Measurements from ENCODE around the gene EDC4. TPM values are rescaled to one million over a fixed set of nuclear protein-coding genes. Genes with fewer than 3 reads are reported as not detected.

EDC4 gene
- total RNA-seq, 2 experiments from 2014 or later: 134 to 145 TPM

DNA sequence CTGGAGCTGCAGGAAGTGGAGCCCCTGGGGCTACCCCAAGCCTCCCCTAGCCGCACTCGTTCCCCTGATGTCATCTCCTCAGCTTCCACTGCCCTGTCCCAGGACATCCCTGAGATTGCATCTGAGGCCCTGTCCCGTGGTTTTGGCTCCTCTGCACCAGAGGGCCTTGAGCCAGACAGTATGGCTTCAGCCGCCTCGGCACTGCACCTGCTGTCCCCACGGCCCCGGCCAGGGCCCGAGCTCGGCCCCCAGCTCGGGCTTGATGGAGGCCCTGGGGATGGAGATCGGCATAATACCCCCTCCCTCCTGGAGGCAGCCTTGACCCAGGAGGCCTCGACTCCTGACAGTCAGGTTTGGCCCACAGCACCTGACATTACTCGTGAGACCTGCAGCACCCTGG, 7.7 kb downstream of the EDC4 start:
- H3K36me3 Mint-ChIP-seq (ENCODE audit: low read depth): peaks cover 99% of the 10 kb centered on the region
- no peak for ATAC-seq (ENCODE audit: poor library complexity)
- H3K27me3 Mint-ChIP-seq: no peaks in the 10 kb centered on the region
- Histone ChIP-seq H3K27me3 (ENCODE audit: control insufficient read depth in 1 of 2, insufficient read depth in 2 of 2, low read length in 2 of 2) (no peaks in the 10 kb centered on the region), H3K9me3 (ENCODE audit: control insufficient read depth in 1 of 2, insufficient read depth in 1 of 2, low read length in 2 of 2) (no peaks in the 10 kb centered on the region), H3K36me3 (ENCODE audit: insufficient read depth, low read length) (peaks cover 99% of the 10 kb centered on the region), H3K4me1 (ENCODE audit: insufficient read depth, low read length) (peaks cover 11% of the 10 kb centered on the region), H3K4me3 (ENCODE audit: low read length) (no peak overlapping the region), H3K27ac (ENCODE audit: low read depth in 1 of 2, low read length in 2 of 2) (no peak overlapping the region)
- ChIA-PET POLR2A (no interaction called here), CTCF (no interaction called here)
- no peak for DNase-seq
- H3K4me3 Mint-ChIP-seq: no peak overlapping the region
- H3K9me3 Mint-ChIP-seq: no peaks in the 10 kb centered on the region
- H3K4me1 Mint-ChIP-seq (ENCODE audit: low read depth): peaks cover 5% of the 10 kb centered on the region
- intact Hi-C loops (cut with DNase I, micrococcal nuclease): loop anchor here in 1 of 2 experiments (5.0 kb wide), 1 partner anchor 347 kb away; no protein-coding TSS in a partner anchor
- TF ChIP-seq, protein P1, sequence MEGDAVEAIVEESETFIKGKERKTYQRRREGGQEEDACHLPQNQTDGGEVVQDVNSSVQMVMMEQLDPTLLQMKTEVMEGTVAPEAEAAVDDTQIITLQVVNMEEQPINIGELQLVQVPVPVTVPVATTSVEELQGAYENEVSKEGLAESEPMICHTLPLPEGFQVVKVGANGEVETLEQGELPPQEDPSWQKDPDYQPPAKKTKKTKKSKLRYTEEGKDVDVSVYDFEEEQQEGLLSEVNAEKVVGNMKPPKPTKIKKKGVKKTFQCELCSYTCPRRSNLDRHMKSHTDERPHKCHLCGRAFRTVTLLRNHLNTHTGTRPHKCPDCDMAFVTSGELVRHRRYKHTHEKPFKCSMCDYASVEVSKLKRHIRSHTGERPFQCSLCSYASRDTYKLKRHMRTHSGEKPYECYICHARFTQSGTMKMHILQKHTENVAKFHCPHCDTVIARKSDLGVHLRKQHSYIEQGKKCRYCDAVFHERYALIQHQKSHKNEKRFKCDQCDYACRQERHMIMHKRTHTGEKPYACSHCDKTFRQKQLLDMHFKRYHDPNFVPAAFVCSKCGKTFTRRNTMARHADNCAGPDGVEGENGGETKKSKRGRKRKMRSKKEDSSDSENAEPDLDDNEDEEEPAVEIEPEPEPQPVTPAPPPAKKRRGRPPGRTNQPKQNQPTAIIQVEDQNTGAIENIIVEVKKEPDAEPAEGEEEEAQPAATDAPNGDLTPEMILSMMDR (IDR thresholded peaks at IDR 0.05): no peak
- H3K27ac Mint-ChIP-seq: no peak overlapping the region

DNA sequence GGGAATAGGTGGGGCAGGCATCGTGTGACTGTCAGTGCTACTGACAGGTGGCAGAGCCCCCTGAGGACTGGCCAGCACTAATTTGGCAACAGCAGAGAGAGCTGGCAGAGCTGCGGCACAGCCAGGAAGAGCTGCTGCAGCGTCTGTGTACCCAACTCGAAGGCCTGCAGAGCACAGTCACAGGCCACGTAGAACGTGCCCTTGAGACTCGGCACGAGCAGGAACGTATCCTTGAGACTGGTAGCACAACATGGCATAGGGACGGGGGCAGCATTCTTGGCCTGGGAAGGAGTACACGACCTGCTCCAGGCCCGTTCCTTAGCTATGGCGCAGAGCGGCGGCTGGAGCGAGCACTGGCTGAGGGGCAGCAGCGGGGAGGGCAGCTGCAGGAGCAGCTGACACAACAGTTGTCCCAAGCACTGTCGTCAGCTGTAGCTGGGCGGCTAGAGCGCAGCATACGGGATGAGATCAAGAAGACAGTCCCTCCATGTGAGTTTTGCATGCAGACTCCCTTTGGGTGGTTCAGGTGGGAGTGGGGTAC, 8.8 kb downstream of the EDC4 start:
- DNase-seq: no peak
- Mint-ChIP-seq H3K4me3 (no peak overlapping the region), H3K27me3 (no peaks in the 10 kb centered on the region), H3K4me1 (ENCODE audit: low read depth) (no peaks in the 10 kb centered on the region), H3K27ac (no peak overlapping the region), H3K9me3 (no peaks in the 10 kb centered on the region), H3K36me3 (ENCODE audit: low read depth) (peaks cover 93% of the 10 kb centered on the region)
- Histone ChIP-seq H3K27me3 (ENCODE audit: control insufficient read depth in 1 of 2, insufficient read depth in 2 of 2, low read length in 2 of 2) (no peaks in the 10 kb centered on the region), H3K9me3 (ENCODE audit: control insufficient read depth in 1 of 2, insufficient read depth in 1 of 2, low read length in 2 of 2) (no peaks in the 10 kb centered on the region), H3K36me3 (ENCODE audit: insufficient read depth, low read length) (peaks cover 93% of the 10 kb centered on the region), H3K4me1 (ENCODE audit: insufficient read depth, low read length) (no peaks in the 10 kb centered on the region), H3K4me3 (ENCODE audit: low read length) (no peak overlapping the region), H3K27ac (ENCODE audit: low read depth in 1 of 2, low read length in 2 of 2) (no peak overlapping the region)
- CTCF ChIA-PET: interaction anchor here (2.8 kb wide), 1 partner anchor 159 kb away, joined by 16 read pairs; no protein-coding TSS in a partner anchor
- POLR2A ChIA-PET: interaction anchor here (0.7 to 1.0 kb wide), 3 partner anchors 8 to 65 kb away, joined by 3 to 4 read pairs (median 4); partner anchors contain the start of gene EDC4
- no peak for ATAC-seq (ENCODE audit: poor library complexity)
- intact Hi-C loops (cut with DNase I, micrococcal nuclease): loop anchor here (2.0 to 5.0 kb wide), 3 partner anchors 47 to 347 kb away; no protein-coding TSS in a partner anchor
- TF ChIP-seq, protein P1 (IDR thresholded peaks at IDR 0.05): no peak

DNA sequence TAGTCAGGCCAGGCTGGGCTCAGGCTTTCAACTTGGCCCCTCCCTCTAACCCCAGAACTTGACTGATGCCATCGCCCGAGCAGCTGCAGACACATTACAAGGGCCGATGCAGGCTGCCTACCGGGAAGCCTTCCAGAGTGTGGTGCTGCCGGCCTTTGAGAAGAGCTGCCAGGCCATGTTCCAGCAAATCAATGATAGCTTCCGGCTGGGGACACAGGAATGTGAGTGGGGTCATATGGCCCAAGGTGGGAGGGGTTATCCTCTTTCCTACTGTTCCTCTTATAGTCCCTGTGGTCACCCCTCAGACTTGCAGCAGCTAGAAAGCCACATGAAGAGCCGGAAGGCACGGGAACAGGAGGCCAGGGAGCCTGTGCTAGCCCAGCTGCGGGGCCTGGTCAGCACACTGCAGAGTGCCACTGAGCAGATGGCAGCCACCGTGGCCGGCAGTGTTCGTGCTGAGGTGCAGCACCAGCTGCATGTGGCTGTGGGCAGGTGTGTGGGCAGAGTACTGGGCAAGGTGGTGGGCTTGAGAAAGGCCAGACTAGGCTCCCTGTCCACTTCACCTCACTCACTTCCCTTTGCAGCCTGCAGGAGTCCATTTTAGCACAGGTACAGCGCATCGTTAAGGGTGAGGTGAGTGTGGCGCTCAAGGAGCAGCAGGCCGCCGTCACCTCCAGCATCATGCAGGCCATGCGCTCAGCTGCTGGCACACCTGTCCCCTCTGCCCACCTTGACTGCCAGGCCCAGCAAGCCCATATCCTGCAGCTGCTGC, 9.7 kb downstream of the EDC4 start:
- no peak for ATAC-seq (ENCODE audit: poor library complexity)
- no peak overlapping the region for H3K4me3 Mint-ChIP-seq
- H3K27me3 Mint-ChIP-seq: no peaks in the 10 kb centered on the region
- intact Hi-C loops (cut with DNase I, micrococcal nuclease): loop anchor here (1.0 to 5.0 kb wide), 4 partner anchors 46 to 346 kb away; no protein-coding TSS in a partner anchor
- no peak overlapping the region for H3K4me3 ChIP-seq (ENCODE audit: low read length)
- H3K27ac Mint-ChIP-seq: no peak overlapping the region
- H3K4me1 ChIP-seq (ENCODE audit: insufficient read depth, low read length): no peaks in the 10 kb centered on the region
- no peaks in the 10 kb centered on the region for H3K4me1 Mint-ChIP-seq (ENCODE audit: low read depth)
- H3K9me3 ChIP-seq (ENCODE audit: control insufficient read depth in 1 of 2, insufficient read depth in 1 of 2, low read length in 2 of 2): no peaks in the 10 kb centered on the region
- DNase-seq: no peak
- no peaks in the 10 kb centered on the region for H3K9me3 Mint-ChIP-seq
- TF ChIP-seq, protein P1 (IDR thresholded peaks at IDR 0.05): no peak
- H3K36me3 ChIP-seq (ENCODE audit: insufficient read depth, low read length): peaks cover 86% of the 10 kb centered on the region
- ChIA-PET POLR2A (interaction anchor here (0.7 to 1.0 kb wide), 2 partner anchors 9 to 39 kb away, joined by 3 to 4 read pairs; partner anchors contain the start of gene EDC4), CTCF (interaction anchor here (1.4 to 2.8 kb wide), 6 partner anchors 22 to 158 kb away, joined by 4 to 16 read pairs (median 6); no protein-coding TSS in a partner anchor)
- peaks cover 86% of the 10 kb centered on the region for H3K36me3 Mint-ChIP-seq (ENCODE audit: low read depth)
- no peak overlapping the region for H3K27ac ChIP-seq (ENCODE audit: low read depth in 1 of 2, low read length in 2 of 2)
- no peaks in the 10 kb centered on the region for H3K27me3 ChIP-seq (ENCODE audit: control insufficient read depth in 1 of 2, insufficient read depth in 2 of 2, low read length in 2 of 2)
